Ovary (tissue), 9 donors: ENCODE data around the gene CASP1. TPM values are rescaled to one million over a fixed set of nuclear protein-coding genes. Genes with fewer than 3 reads are reported as not detected.
"Not testable (repeated sequence)": the region's sequence is repeated elsewhere in the genome, so short reads cannot be mapped to it uniquely, and the experiment has no call there.

Experiments
- DNase-seq, 5 donors: peaks; one replicate each; pipeline ENCODE4 v3.0.0-alpha.2; 2019 to 2020
- H3K27ac ChIP-seq, 2 donors: fragments of 200-600 bp; one replicate each; pipeline versions ENCODE4 v1.5.1 to v1.8.0; 2019 to 2022
- H3K27me3 ChIP-seq: fragments of 200-600 bp; one replicate; pipeline ENCODE4 v1.8.0; 2022
- H3K36me3 ChIP-seq: fragments of 200-600 bp; sonication (generic); one replicate; pipeline ENCODE4 v1.5.1; 2019
- H3K4me1 ChIP-seq: one replicate; pipeline ENCODE4 v1.8.1; 2013; ENCODE audit warnings: mild to moderate bottlenecking, moderate library complexity; ENCODE audit not compliant: insufficient read depth
- H3K4me3 ChIP-seq: fragments of 200-600 bp; sonication (generic); one replicate; pipeline ENCODE4 v1.5.1; 2017
- H3K9me3 ChIP-seq, 2 donors: fragments of 200-600 bp in 1 of 2; sonication (generic) in 1 of 2; one replicate each; pipeline versions ENCODE4 v1.5.1 to v1.8.1; 2013 to 2019; ENCODE audit warnings: mild to moderate bottlenecking in 1 of 2, moderate library complexity in 1 of 2
- EP300 ChIP-seq: sonication (generic); formaldehyde crosslinking; IDR thresholded peaks from one replicate; pipeline ENCODE4 v1.6.1; 2017; ENCODE audit warnings: antibody characterized with exemption
- POLR2A ChIP-seq: fragments of 450-650 bp; IDR thresholded peaks from one replicate; pipeline ENCODE4 v1.6.1; 2017; ENCODE audit warnings: antibody characterized with exemption, mild to moderate bottlenecking, moderate library complexity
- WGBS, 3 donors: extraction: QIAGEN DNeasy Blood & Tissue Kit in 1 of 3; methylation state at CpG; one replicate each; pipeline versions ENCODE4 v1.1.5 to v1.1.7; 2013 to 2017; 5-methylcytosine and 5-hydroxymethylcytosine counted together
- intact Hi-C, 4 donors: fragments of 100-400 bp; cut with DNase I; formaldehyde crosslinking; loops; one replicate each; pipeline versions ENCODE4 v1.11.0 to v1.15.1; 2022 to 2023
- polyA plus RNA-seq, 2 donors: library from polyadenylated mRNA; stranded (reverse); fragments of 200-250 nt in 1 of 2; fragments of 350-450 nt in 1 of 2; fragmentation: Illumina TruSeq in 1 of 2; extraction: RNeasy Lipid Tissue Mini Kit (QIAGEN cat#74804) in 1 of 2; gene quantifications; one replicate each; pipeline ENCODE4 v1.2.3, GENCODE V29; 2013 to 2014
- total RNA-seq, 7 donors: library from RNA; depleted of rRNA in 2 of 7; stranded (reverse); fragments of >200 nt in 2 of 7; fragmentation: NEBNext Ultra II Directional in 3 of 7; extraction: Animal tissue kit (Norgen Biotek cat#: 25700) in 3 of 7; gene quantifications; one replicate each; pipeline versions ENCODE4 v1.1.0 to v1.2.4, GENCODE V29; 2016 to 2023
- TF ChIP-seq, protein P1 (sequence below), 3 donors: fragments of 450-650 bp in 2 of 3; fragments of 200-600 bp in 1 of 3; IDR thresholded peaks; one replicate each; pipeline versions ENCODE4 v1.5.1 to v1.8.0; 2016 to 2022; ENCODE audit warnings: antibody characterized with exemption in 3 of 3, mild to moderate bottlenecking in 1 of 3
- donor health status: DM: no; HTN: no; CAD: no; lungs with moderate emphysema.
- donor health status: DM: no; HTN: no; CAD: no.
- donor health status: Bipolar disorder and iron deficiency.
- donor health status: DM: yes; HTN: yes; CAD: no.
- donor health status: DM: no; HTN: no; CAD: no.
- donor health status: DM: yes; HTN: yes; CAD: no.

CASP1 gene
- total and polyA plus RNA-seq, 9 donors = 4.2 to 24.7 (median 12.9) TPM

DNA sequence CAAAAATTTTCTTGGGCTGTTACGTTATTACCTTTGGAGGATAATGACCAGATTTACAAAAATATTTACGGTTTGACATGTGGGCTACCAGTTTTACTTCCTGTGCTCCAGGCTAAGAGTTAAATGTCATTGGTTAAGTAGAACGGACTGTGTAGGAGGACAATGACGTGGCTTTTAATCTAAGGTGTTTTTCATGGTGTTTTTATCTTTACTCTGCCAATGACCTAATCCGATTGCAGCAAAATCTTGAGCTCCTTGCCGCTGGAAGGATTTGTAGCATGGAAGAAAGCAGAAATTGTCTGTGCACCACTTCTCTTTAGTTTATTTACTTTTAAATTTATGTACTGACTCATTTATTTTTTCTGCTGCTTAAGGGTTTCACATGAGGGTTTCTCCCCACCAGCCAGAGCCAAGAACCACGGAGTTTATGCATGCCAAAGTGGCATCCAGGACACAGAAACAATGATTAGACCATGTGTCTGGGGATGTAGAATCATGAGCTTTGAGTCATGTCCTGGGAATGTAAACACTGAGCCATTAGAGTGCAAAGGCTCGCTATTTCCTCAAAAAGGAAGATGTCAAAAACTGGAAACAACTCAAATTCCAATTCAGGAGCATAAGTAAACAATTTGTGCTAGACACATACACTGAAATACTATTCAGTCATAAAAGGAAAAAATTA lies 12.1 kb upstream of the CASP1 start:
- no peak overlapping the region for H3K27ac ChIP-seq
- TF ChIP-seq EP300 (no peak), POLR2A (no peak)
- TF ChIP-seq, protein P1, sequence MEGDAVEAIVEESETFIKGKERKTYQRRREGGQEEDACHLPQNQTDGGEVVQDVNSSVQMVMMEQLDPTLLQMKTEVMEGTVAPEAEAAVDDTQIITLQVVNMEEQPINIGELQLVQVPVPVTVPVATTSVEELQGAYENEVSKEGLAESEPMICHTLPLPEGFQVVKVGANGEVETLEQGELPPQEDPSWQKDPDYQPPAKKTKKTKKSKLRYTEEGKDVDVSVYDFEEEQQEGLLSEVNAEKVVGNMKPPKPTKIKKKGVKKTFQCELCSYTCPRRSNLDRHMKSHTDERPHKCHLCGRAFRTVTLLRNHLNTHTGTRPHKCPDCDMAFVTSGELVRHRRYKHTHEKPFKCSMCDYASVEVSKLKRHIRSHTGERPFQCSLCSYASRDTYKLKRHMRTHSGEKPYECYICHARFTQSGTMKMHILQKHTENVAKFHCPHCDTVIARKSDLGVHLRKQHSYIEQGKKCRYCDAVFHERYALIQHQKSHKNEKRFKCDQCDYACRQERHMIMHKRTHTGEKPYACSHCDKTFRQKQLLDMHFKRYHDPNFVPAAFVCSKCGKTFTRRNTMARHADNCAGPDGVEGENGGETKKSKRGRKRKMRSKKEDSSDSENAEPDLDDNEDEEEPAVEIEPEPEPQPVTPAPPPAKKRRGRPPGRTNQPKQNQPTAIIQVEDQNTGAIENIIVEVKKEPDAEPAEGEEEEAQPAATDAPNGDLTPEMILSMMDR (IDR thresholded peaks at IDR 0.05) = no peak
- H3K36me3 ChIP-seq = no peaks in the 10 kb centered on the region
- H3K4me1 ChIP-seq = peaks cover 6% of the 10 kb centered on the region
- H3K9me3 ChIP-seq = no peaks in the 10 kb centered on the region
- intact Hi-C loops = no loop called here
- peak; percentile 24 to 47 (median 42) for DNase-seq
- no peaks in the 10 kb centered on the region for H3K27me3 ChIP-seq
- H3K4me3 ChIP-seq = no peak overlapping the region
- WGBS, 3 donors = 13 to 28% (median 16%) methylated on average over 8 of the region's 8 CpGs

DNA sequence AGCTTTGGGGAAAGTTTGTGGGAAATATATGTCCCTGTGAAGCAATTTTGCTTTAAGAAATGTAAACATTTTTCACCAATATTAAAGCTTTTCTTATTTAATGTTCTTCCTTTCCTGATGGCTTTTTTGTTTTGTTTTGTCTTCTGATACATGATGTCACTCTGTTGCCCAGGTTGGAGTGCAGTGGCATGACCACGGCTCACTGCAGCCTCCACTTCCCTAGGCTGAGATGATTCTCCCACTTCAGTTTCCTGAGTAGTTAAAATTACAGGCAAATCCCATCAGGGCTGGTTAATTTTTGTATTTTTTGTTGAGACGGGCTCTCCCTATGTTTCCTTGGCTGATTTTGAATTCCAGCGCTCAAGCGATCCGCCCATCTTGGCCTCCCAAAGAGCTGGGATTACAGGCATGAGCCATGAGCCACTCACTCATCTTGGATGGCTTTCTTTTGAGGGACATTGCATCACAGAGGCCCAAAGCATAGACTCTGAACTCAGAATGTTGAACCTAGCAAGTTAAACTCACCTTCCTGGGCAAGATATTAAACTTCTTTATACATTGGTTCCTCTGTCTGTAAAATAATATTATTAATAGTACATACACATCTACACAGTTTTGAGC lies 10.8 kb upstream of the CASP1 start:
- Histone ChIP-seq H3K27ac (no peak overlapping the region), H3K4me3 (no peak overlapping the region), H3K4me1 (peaks cover 6% of the 10 kb centered on the region), H3K27me3 (no peaks in the 10 kb centered on the region), H3K9me3 (no peaks in the 10 kb centered on the region), H3K36me3 (no peaks in the 10 kb centered on the region)
- DNase-seq = no peak
- WGBS, 3 donors = 65 to 72% (median 67%) methylated on average over 5 of the region's 5 CpGs
- TF ChIP-seq POLR2A (no peak), EP300 (no peak)
- TF ChIP-seq, protein P1 (IDR thresholded peaks at IDR 0.05) = no peak
- intact Hi-C loops = no loop called here

- H3K27me3 ChIP-seq, H3K36me3 ChIP-seq, intact Hi-C loops, H3K9me3 ChIP-seq, H3K4me1 ChIP-seq: not testable (repeated sequence)
- DNase-seq = peak in 4 of 5 donors; percentile 21 to 43 (median 26)
- Histone ChIP-seq H3K27ac (peak within 1 kb of the TSS; percentile 16 to 28), H3K4me3 (peak within 1 kb of the TSS; percentile 28)
- 11 to 22% (median 11%) methylated on average over 5 of the region's 5 CpGs for WGBS, 3 donors
Observed at GRCh38 chr11:105044557-105045524, 9.9 kb upstream of the CASP1 start, which contains the start of gene CARD16. Gene CARD16, minus strand, starts transcription at chr11:105045335. Its CDS starts 38 bp downstream, at chr11:105045297.

GRCh38 chr11:105042178-105042577 lies 7.2 kb upstream of the CASP1 start:
- no peak for TF ChIP-seq EP300
- H3K36me3 ChIP-seq = no peaks in the 10 kb centered on the region
- intact Hi-C loops = no loop called here
- 75 to 80% (median 76%) methylated on average over 3 of the region's 3 CpGs for WGBS, 3 donors
- no peaks in the 10 kb centered on the region for H3K27me3 ChIP-seq
- no peak for DNase-seq
- H3K9me3 ChIP-seq = no peaks in the 10 kb centered on the region
- no peak overlapping the region for H3K27ac ChIP-seq
- peaks cover 6% of the 10 kb centered on the region for H3K4me1 ChIP-seq
- no peak overlapping the region for H3K4me3 ChIP-seq

DNA sequence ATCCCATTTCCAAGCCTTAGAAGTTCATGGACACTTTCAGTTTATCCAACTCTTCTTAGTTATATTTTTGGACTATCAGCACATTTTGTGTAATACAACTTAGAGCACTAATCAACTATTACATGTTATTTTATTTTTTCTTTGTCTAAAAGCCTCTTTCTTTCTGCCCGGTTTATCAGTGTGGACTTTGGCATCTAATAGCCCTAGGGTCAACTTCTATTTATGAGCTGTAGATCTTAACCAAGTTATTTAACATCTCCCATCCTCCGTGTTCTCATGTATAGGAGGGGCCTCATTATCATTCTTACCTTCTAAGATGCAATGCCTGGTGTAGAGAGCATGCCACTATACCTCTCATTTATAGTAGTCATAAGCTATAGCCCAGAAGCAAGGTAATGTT lies 5.8 kb upstream of the CASP1 start:
- H3K36me3 ChIP-seq = no peaks in the 10 kb centered on the region
- TF ChIP-seq EP300 (no peak), POLR2A (no peak)
- H3K4me3 ChIP-seq = no peak overlapping the region
- H3K9me3 ChIP-seq = no peaks in the 10 kb centered on the region
- peaks cover 3% of the 10 kb centered on the region for H3K4me1 ChIP-seq
- intact Hi-C loops = no loop called here
- no peak for DNase-seq
- 87 to 93% (median 89%) methylated on average over 2 of the region's 2 CpGs for WGBS, 3 donors
- H3K27ac ChIP-seq = no peak overlapping the region
- no peaks in the 10 kb centered on the region for H3K27me3 ChIP-seq

DNA sequence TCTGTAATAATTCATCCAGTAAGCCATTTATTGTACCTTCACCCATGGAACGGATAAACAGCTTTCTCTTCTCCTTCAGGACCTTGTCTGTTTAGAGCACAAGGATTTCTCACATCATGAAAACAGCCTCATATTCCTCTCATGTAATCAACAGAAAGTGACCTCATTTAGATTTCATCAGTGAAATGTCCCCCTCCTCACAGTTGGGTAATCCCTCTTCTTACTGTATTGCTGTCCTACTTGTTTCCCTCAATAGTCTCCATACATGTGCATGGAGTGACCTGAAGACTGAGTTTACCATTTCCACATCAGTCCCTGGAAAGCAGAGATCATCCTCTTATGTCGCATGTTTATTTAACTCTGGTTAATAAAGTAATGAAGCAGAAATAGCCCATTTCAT lies 556 bp downstream of the CASP1 start:
- Histone ChIP-seq H3K4me3 (peak overlapping the region; percentile 30), H3K27ac (peak overlapping the region in 1 of 2 donors; percentile 58)
- 75 to 82% (median 81%) methylated on average over 2 of the region's 2 CpGs for WGBS, 3 donors
- DNase-seq, H3K27me3 ChIP-seq, intact Hi-C loops, H3K4me1 ChIP-seq, H3K36me3 ChIP-seq, H3K9me3 ChIP-seq: not testable (repeated sequence)
